H54 (cell line): Measurements from ENCODE around the gene SSTR3.
"Not testable (repeated sequence)": the region's sequence is repeated elsewhere in the genome, so short reads cannot be mapped to it uniquely, and the experiment has no call there.

Experiments used
- DNase-seq: peaks from one replicate; pipeline ENCODE4 v3.0.0; 2011; ENCODE audit warnings: low spot score, mixed read lengths; ENCODE audit not compliant: insufficient read length
- FAIRE-seq: peaks from 3 replicates; lab custom pipeline; 2011; peaks lifted over from hg19 to GRCh38; lab: Jason Lieb, UNC
- POLR2A ChIP-seq: IDR thresholded peaks from 2 replicates; pipeline ENCODE4 v1.6.1; 2011; ENCODE audit warnings: low read depth, mild to moderate bottlenecking, low read length

Gene SSTR3

DNA sequence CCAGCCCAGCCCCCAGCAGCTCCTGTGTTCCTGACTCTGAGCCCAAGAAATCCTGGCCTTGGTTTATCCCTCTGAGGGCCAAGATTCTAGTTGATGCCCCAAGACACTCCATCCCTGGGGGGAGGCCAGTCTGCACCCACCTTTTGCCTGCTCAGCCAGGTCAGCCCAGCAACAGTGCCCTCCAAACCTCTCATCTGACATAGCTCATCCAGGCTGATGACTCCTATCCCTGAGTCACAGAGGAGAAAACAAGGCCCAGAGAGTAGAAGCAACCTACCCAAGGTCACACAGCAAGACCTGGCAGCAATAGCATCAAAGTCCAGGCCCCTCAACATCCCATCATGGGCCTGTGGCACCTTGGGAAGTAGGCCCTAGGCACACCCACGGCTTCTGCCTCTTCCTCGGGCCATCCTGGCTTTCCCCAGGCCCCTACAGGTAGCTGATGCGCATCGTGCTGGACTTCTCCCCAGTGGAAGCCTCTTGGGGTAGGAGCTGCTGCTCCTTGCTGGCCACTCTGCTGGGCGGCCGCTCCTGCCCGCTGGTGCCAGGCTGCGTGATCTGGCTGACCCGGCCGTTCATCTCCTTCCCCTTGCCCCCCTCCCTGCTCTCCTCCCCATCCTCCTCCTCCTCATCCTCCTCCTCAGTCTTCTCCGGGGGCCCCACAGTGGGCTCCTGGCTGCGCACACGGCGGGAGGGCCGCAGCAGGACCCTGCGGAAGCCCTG, 6.0 kb downstream of the SSTR3 start:
- TF ChIP-seq POLR2A, result no peak
- DNase-seq, result no peak
- no peak for FAIRE-seq

DNA sequence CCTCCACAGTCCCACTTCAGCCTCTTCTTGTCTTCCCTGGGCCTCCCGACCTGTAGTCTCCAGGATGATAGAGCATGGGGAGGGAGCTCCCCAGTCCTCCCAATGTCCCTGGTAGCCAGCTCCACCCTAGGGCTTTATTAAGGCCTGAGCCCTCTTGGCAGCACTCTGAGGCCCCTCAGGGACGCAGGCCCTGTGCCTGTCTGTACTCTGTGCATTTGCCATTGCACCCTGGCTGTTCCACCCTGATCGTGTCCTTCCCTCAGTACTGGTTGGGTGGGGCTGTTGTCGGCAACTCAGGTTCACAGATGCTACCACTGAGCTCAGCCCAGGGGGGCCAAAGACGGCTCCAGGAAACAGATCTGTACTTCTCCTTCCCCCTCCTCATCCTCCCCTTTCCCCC, 7.2 kb downstream of the SSTR3 start:
- DNase-seq (no peak), FAIRE-seq (no peak)
- no peak for TF ChIP-seq POLR2A

DNA sequence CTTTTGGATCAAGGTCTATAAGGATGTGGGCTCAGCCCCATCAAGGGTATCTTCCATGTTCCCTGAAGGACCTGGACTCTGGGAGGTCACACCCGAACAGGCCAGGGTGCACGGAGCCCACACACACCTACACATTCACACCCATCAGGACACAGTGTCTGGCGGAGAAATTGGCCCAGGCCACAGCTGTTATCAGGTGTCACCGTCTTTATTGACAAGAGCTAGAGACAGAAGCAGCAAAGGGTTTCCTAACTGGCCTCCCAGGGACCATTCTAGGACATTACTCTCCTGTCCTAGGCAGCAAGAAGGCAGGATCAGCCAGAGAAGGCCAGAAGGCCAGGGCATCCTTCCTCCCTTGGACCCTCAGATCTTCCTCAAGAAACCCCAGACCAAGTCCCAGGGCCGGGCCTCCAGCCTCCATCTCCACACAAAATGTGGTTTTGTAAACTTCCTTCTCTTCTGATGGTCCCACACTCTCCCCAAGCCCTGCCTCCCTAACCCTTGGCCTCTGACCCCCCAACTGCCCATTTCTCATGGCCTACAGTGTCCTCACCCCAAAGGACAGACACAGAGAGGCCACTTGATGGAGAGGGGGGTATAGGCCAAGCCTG, 8.1 kb downstream of the SSTR3 start:
- FAIRE-seq (no peak), DNase-seq (no peak)
- no peak for TF ChIP-seq POLR2A

DNA sequence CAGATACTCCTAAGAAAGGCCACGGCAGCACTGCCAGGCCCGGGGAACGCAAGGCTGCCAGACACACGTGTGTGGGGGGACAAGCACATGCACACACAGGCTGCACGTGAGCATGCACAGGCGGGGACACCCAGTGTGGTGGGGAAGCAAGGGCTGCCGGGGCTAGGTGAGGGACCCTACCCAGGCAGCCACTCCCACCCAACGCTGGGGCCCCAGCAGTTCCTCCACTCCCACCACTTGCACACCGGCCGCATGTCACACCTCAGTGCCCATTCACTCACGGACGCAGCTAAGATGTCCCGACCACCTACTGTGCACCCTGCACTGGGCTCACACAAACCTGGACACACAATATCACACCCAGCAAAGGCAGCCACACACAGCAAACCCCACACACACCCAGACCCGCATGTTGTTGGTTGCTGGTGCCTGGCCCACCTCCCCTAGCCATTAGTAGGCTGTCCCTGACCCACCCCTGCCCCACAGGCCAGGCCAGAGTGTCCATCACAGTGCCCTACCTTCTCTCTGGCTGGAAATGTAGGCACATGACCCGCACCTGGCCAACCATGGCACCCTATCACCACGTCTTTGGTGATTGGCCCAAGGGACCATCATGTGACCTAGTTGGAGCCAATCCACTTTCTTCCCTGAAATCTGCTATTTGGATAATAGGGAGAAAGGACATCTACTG, 8.8 kb downstream of the SSTR3 start:
- TF ChIP-seq POLR2A, result no peak
- DNase-seq (no peak), FAIRE-seq (no peak)

DNA sequence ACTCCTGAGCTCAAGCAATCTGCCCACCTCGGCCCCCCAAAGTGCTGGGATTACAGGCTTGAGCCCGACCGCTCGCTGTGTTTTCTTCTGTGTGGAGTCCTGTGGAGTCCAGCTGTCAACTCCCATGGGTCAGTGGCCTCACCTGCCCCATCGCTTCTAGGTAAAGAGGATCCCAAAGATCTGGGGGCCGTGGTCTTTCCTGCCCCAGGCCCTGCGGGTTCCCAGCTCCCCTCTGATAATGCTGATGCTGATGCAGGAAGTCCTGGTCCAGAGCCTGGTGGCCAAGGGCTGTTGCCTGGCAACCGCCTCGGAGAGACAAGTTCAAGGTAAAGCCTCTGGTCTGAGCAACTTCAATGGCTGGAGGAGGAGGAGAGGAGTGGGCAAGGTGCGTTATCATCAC, 9.6 kb downstream of the SSTR3 start:
- FAIRE-seq, result no peak
- no peak for TF ChIP-seq POLR2A
- no peak for DNase-seq

DNA sequence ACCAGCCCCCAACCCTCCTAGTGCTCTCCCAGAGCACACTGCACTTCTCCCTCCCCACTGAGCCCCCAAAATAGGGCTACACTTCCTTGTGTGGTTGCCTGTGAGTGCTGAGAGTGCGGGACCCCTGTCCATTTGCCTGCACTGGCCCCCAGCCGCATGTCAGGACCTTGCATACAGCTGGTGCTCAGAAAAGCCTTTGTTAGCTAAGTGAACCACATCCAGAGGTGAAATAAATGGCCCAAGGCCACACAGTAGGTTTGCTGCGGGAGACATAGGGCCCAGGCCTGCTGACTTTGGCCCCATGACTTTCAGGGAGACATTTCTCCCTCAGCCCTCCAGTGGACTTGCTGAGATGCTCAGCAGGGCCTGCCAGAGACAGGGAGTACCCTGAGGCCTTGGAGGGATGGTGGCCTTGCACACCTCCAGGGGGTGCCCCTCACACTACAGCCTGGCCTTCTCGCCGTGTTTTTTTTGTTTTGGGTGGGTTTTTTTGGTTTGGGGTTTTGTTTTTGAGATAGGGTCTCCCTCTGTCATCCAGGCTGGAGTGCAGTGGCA, 10.2 kb downstream of the SSTR3 start:
- FAIRE-seq, result no peak
- DNase-seq, result no peak
- TF ChIP-seq POLR2A, result no peak

DNA sequence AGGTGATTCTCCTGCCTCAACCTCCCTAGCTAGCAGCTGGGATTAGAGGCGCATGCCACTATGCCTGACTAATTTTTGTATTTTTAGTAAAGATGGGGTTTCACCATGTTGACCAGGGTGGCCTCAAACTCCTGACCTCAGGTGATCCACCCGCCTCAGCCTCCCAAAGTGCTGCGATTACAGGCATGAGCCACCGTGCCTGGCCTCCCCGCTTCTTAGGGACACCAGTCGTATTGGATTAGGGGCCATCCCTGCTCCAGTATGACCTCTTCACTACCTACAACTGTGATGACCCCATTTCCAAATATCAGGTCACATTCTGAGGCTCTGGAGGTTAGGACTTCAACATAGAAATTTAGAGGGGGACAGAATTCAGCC, 10.8 kb downstream of the SSTR3 start:
- FAIRE-seq, DNase-seq: not testable (repeated sequence)

DNA sequence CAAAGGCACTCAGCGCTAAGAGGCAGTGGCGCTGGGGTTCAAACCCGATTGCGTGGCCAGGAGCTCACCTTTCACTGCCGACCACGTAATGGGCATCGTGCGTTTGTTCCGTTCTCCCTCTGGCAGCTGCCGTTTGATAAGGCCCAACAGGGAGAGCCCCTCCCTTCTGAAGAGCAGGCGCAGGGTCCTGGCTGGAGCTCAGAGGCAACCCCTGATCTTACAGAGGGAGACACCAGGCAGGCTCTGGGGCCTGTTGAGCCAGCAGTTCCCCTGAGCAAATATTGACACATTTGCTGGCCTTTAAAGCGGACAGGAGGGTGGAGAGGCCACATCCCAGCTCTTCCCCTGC, 12.5 kb downstream of the SSTR3 start:
- no peak for DNase-seq
- no peak for TF ChIP-seq POLR2A
- no peak for FAIRE-seq

DNA sequence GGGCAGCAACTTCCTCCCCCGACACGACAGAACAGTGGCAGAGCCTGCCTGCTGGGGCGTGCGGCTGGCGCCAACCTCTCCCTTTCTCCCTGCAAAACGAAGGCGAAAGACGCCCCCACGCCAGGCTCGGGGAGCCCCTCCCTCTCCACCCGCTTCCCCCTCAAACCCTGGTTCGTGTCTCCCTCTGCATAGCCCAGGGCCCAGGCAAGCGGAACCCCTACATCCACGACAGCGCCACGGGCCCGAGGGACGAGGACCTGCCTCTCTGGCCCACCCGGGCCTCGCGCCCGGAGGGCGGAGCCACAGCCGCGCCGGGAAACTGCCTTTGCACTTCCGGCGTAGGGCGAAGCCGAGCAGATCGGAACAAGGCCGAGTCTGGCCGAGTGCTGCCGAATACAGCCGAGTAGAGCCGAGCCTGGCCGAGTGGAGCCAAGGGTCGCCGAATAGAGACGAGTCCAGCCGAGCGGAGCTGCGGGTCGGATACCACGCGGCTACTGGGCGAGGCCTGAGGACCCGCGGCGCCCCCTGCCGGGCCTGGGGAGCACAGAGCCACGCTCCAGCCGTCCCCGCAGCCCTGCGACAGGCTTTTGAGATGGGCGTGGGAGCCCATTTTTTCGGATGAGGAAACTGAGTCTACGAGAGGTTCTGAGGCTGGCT, 13.0 kb downstream of the SSTR3 start:
- peak; percentile 73 for DNase-seq
- peak; percentile 82 for TF ChIP-seq POLR2A
- peak; percentile 85 for FAIRE-seq

DNA sequence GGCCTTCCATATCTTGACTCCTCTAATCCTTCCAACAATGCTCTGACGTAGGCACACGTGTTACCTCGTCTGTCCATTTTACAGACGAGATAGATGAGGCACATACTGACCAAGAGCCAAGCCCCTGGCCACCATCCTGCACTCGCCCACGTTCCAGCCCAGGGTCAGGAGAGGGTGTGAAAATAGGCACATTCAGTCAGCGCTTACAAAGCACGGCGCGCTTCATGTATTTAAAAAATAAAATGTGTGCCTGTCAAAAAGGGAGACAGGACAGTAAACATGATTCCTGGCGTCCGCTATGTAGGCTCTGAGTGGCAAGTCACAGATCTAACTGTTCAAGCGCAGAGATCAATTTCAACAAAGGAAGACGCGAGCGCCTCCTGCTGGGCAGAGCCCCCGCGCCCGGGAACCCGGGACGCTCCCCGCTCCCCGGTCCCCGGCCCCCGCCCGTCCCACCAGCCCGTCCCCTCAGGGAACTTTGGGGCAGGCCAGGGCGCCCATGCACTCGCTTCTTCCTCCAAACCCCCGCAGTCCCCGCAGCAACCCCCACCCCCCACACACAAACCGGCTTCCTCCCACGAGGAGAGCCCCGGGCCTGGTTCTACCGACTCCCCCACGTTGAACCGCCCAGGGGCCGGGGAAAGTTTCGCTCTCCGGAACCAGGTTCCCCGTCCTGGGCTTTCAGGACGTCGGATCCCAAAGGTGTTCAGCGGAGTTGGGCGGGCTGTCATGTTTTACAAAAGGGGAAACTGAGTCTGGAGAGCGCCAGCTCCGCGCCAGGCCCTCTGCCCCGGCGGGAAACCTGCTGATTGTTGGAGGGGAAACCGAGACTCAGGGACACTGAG, 13.8 kb downstream of the SSTR3 start:
- FAIRE-seq (no peak), DNase-seq (peak; percentile 54)
- TF ChIP-seq POLR2A, result no peak

DNA sequence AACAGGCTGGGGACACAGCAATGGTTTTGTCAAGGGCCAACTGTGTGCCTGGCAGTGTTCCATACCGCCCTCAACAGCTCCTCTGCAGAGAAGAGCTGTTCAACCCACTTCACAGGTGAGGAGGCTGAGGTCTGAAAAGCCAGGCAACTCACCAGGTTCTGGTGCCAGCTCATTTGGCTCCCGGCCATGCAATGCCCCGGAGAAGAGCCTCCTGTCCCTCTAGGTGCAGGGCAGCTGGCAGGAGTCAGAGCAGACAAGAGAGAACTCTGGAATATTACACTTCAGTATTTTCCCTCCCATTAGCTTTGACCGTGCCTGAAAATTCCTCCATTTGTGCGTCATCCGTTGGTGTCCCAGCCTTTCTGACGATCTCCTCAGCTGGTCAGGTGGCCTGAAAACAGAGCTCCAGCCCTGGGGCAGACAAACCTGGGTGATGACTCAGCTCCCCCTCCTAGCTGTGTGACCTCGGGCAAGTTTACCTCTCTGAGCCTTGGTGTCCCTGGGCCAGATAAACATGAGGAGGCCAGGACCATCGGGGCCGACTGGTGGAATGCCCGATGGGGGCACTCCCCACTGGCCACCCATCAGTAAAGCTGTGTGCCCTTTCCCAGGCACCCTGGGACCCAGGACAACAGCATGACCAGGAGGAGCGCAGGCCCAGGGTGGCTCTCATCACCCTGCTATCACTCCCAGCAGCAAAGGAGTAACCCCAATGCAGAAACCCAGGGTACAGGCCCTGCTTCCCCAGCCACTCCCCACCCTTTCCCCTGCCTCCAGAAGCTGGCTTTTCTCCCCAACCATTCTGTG, 14.6 kb downstream of the SSTR3 start:
- no peak for TF ChIP-seq POLR2A
- DNase-seq (peak; percentile 65), FAIRE-seq (peak; percentile 95)
